ENCODE measurements around the gene ZNF672. TPM values are rescaled to one million over a fixed set of nuclear protein-coding genes. Genes with fewer than 3 reads are reported as not detected.
"Not testable (repeated sequence)": the region's sequence is repeated elsewhere in the genome, so short reads cannot be mapped to it uniquely, and the experiment has no call there.

Gene ZNF672
- total RNA-seq, 1 experiment from 2014 or later, result 36.0 TPM

DNA sequence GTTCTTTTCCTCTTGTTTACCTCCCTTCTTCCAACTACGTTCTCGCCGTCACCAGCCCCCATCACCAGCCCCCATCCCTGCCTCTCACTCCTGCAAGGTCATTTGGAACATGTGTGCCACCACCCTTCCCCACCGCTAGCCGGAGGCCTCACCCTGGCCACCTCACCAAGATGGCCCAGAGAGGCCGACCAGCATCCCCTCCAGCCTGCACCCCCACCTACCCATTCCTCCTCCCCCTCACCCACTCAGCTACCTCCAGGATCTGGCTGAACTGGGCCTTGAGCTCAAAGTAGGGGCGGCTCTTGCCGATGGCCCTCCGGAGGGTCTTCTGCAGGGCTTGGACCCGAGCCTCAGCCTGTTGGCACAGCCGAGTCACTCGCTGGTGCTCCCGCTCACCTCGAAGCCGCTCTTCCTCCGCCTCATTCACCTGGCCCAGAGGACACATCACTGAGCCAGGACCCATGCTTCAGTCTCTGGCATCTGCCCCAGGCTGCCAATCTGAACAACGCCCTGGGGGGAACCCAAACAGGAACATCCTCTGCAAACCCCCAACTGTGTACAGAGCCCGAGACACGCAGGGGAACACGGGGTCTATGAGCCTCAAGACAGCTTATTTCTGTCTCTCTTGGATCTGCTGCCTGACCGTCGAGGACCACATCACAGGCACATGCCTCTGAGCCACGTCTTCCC lies 25.1 kb upstream of the ZNF672 start:
- DNase-seq (ENCODE audit: low spot score), result no peak

DNA sequence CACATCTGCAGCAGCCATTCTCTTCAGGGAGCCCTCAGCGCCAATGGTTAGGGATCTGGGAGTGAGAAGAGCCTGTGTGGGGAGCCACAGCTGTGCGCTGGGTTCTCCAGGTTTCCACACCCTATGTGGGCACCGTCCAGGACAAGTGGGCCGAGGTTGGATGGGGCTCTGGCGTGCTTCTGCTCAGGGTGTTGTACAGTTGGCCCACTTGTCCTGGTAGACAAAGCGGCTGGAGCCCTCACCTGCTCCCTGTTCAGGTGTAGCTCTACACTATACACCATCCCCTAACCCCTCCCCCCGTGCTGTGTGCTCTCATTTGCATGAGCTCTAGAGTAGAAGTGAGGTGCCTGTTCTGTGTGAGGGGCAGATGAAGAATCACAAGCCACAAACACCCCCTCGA lies 24.5 kb upstream of the ZNF672 start:
- no peak for DNase-seq (ENCODE audit: low spot score)

DNA sequence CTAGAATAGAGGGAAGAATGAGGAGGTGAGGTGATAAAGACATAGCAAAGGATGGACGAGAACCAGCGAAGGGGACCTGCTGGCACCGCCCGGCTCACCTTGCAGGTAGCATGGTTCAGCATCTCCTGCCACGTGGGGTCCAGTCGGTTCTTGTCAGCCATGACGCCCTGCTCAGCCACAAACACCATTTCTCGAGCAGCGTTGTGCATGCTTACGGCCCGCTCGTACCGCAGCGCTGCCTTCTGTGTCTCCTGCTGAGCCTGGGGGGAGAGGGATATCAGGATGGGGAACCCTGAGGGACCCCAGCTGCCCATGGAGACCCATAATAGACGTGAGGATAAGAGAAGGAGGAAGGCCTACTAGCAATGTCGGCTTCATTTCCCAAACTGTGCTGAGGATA lies 23.7 kb upstream of the ZNF672 start:
- no peak for DNase-seq (ENCODE audit: low spot score)

DNA sequence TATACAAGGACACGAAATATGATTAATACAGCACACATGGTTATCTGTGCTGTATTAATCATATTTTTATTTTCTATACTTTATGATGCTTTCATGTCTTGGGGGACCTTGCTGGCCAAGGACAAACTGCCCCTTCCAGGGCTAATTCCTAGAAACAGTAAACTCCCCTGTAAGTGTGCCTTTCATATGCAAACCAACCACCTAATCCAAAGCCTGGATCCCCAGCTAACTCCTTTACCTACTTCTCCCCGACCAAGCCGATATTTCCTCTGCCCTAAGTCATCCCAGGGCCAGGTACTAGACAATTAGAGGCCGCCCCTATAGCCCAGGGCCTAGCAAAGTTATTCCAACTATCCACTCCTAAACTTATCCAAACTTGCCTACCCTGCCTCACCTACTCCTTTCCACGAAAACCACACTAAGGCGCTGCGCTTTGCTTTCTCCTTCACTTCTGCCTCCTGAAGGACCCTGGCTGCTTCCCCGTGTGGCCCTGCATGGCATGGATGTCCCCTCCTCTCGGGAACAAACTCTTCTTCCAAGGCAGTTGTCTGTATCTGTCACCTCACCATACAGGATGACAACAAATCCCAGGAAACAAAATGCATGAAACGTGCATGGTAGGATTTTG lies 22.5 kb upstream of the ZNF672 start:
- DNase-seq (ENCODE audit: low spot score), result no peak

DNA sequence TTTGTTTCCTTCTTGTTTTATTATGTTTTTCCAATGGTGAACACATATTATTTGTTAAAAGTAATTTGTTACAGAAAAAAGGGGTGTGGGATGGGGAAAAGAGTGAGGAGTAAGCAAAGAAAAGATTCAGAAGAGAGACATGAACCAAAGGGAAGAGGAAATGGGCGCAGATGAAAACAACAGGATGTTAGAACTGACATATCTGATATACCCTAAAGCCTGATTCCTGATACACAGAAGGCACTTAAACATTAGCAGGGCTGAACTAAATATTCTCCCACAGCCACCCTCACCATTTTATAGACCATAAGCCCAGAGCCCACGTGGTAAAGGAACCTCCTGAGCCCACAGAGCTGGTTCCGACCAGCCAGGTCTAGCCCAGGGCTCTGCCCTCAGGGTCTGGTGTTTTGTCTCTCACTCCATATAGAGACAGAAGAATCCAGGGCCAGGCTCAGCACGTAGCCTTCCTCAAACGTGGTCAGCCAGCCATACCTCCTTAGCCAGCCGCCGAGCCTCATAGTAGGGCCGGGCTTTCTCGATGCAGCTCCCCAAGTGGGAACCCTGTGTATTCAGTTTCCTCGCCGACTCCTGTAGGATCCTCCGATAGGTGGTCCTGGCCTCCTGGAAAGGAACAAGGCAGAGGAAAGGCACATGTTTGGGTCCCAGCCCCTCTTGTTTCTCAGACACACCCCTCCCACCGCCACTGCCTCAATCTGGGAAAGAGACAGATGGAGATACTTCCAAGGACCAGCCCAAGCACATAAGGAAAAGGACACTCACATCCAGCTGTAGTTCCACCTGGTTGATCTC lies 21.8 kb upstream of the ZNF672 start:
- DNase-seq (ENCODE audit: low spot score), result no peak

DNA sequence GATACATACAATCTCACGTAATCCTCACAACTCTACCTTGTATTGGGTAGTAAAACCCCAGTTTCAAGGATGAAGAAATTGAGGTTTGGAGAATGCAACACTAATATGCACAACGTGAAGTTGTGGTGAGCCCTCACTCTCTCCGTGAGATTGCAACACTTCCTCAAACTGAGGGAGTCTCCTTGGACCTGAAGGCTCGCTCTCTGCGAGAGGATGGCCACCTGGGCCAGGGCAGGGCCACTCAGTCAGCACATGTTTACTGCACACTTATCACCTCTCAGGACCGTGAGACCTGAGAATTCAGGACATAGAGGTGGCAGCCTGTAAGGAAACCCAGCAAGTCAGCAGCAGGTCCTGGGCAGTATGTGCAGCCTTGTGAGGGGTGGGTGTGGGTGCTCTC lies 21.0 kb upstream of the ZNF672 start:
- no peak for DNase-seq (ENCODE audit: low spot score)

DNA sequence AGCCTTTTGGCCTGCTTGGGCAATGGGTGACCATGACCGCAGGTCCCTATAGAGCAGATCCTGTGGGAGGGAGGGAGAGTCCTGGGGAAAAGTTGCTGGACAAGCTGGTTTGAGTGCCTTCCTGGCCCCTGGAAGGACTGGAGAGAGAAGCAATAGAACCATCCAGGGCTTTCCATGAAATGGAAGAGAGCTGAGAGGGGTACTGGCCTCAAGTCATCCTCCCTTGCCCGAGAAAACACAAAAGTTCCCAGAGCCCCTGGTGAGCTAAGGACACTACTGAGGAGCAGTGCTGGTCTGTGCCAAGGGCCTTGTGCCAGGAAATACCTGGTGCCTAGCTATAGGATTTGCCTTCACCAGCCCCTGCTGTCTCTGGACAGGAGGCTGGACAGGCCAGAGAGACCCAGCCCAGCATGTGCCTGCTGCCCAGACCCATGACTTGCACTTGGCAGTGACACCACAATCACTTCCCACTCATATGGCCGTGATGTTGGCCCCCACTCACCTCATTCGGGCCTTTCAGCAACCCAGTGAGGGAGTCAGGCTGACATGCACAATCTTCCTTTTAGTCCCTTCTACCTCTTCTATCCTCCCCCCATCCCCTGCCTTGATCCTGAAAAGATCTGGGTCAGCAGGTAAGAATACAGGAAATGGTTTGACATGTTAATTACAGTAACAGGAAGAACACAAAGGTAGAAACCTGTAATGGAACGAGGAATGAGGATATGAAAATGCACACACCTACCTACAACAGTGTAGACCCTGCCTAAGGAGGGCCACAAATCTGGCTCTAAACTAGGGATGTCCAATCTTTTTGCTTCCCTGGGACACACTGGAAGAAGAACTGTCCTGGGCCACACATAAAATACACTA lies 19.3 kb upstream of the ZNF672 start:
- DNase-seq (ENCODE audit: low spot score), result no peak

DNA sequence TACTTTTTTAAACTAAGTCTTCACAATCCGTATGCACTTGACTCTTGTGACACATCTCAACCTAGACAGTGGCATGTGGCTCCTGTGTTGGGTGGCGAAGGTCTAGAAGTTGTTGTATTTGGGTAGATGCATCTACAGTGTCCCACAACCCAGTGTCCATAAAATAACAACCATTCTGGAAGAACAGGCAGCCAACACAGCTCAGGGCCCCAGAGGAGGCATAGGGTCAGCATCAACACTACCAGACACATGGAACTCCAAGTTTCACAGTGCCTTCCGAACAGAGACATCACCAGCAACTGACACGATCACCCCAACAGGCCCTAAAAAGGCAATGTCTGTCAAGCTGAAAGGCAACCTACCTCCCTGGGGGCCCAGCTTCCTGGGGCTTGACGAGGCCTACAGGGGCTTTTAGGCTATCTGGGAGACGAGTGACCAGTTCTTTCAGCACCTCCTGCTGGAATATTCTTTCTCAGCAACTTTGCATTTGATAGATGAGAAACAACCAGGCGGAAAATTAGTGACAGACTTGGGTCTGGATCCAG lies 17.9 kb upstream of the ZNF672 start:
- DNase-seq (ENCODE audit: low spot score), result no peak

DNA sequence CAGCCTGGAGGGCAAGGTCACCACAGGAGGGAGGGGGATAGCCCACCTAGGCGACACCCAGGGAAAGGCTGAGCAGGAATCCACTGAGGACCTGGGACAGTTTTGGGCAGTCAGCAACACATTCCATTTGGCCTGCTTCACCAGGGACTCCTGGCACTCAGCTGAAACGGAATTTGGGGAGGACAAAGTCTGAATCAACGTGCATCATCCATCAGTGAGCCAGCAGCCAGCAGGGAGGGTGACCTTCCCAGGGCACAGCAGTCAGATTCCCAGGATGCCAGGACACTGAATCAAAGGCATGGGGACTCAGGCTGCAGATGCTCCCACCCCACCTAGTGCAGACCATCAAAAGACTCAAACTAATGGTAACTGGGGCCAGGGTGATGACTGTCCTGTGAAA lies 16.9 kb upstream of the ZNF672 start:
- DNase-seq (ENCODE audit: low spot score), result no peak

DNA sequence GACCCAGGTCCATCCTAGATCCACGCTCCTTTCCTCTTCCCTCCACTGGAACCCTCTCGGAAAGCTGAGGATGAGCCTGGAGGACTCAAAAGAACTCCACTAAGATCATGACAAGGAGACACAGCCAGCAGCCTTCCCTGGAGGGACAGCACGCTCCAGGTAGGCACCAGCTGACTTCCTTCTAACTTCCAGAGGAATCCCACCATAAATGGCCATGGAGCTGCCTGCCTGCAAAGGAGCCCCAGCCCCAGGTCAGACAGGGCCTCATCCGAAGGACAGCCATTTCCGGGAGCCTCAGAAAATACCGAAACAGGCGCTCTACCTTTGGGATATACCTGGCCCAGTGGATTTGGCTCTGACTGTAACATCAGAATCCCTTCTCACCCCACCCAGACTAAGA lies 16.4 kb upstream of the ZNF672 start:
- DNase-seq (ENCODE audit: low spot score), result no peak

DNA sequence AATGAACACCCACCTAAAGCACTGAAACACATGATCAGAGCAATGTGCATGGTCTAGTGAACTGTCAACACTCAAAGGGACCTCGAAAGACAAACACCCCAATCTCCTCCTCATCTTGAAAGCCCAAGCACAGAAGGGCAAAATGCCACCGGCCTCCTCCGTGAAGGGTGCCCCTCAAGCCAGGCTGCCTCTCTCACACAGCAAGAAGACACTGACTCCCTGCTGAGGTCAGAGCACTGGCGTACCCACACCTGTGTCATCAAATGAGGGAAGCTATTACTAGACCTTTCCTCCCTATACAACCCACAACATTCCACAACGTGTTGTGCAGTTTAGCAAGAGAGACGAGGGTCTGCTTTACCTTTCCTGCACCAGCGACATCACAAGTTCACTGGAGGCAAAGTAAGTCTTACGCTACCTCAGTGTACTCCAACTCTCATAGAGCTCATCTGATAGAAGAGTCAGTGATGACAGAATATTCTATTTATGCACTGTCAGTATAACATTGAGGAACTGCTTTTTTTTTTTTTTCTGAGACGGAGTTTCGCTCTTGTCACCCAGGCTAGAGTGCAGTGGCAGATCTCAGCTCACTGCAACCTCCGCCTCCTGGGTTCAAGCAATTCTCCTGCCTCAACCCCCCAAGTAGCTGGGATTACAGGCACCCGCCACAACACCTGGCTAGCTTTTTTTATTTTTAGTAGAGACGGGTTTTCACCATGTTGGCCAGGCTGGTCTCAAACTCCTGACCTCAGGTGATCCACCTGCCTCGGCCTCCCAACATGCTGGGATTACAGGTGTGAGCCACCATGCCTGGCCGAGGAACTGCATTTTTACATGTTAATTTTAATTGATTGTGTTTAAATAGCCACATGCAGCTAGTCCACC lies 15.6 kb upstream of the ZNF672 start:
- DNase-seq (ENCODE audit: low spot score), result no peak

DNA sequence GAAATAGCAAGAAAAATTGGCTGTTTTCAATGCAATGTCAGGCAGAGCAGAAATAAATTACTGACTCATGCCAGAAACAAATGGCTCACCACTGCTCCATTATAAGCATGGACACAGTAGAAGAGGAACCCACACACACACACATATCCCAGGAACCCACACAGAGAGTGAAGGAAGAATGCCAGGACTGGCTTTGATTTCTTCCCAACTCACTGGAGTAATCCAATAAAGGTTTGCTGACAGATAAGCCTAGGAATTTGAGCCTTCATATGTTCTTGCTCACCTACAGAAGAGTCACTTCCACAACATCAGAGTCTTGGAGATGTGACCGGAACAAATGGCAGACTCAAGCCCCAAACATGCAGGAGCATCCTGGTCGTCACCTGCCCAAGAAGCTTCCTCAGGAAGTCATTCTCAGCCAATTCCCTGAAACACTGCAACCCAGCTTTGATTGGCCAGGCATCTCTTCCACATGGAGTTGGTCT lies 14.5 kb upstream of the ZNF672 start:
- DNase-seq (ENCODE audit: low spot score), result no peak

DNA sequence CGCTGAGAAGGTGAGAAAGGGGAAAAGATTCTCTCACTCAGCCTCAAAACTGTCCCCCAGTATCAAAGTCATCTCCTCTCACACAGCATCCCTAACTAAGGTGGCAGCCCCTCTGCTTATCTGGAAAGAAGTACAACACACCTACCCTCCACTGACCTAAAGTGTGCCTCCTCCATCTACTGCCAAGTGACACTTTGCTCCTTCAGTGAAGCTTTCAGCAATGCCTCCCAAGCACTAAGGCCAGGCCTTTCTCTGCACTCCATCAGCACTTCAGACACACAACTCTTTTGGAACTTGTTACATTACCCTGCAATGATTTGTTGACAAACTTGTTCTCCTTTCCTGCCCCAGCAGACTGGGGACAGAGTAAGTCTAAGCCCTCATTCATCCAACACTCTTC lies 13.7 kb upstream of the ZNF672 start:
- DNase-seq (ENCODE audit: low spot score), result no peak

DNA sequence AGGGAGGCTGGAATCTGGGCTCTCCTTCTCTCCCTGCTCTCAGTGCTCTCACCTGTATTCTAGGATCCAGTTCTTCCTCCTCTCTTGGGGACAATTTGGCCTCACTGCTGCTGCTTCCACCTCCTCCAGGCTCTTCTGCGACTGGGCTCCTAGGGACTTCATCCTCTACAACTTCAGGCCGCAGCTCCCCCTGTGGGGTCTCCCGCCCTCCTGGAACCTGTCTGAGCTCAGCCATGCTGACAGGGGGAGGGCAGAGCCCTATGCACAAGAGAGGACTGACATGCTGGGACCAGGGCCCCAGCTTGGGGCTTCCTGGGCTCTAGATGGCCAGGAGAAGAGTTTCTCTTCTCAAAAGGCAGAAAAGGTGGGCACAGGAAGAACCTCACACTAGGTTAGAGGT lies 13.3 kb upstream of the ZNF672 start:
- DNase-seq (ENCODE audit: low spot score), result no peak

DNA sequence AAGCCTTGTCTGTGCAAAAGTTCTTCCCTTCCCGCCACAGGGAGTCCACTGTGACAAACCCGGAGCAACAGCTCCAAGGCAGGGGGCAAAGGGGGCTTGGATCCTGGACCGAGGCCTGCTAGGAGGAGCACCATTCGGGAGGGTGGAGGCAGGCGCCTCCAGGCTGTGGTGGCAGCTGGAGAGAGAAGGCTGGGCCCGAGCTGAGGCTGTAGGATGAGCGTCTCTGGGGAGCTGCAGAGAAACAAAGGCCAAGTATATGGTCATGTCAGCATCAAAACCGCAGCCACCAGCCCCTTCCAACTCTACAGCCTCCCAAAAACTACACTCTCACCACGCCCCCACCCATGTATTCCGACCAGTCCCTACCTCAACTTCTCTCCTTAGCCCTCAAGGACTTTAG lies 12.9 kb upstream of the ZNF672 start:
- DNase-seq (ENCODE audit: low spot score), result no peak

DNA sequence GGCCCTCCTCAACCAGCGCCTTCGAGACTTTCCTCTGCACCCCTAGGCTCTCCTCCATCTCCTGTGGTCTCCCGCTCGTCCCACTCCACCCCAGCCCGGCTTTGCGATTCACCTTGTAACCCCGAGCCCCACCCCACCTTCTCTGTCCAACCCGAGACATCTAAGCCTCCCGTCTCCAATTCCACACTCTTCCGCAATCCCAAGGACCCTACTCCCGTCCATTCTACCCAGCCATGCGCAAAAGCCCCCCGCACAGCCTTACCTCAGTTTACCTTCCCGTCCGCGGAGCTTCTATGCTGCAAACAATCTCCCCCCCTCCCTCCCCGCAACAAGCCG lies 12.5 kb upstream of the ZNF672 start:
- no peak for DNase-seq (ENCODE audit: low spot score)

DNA sequence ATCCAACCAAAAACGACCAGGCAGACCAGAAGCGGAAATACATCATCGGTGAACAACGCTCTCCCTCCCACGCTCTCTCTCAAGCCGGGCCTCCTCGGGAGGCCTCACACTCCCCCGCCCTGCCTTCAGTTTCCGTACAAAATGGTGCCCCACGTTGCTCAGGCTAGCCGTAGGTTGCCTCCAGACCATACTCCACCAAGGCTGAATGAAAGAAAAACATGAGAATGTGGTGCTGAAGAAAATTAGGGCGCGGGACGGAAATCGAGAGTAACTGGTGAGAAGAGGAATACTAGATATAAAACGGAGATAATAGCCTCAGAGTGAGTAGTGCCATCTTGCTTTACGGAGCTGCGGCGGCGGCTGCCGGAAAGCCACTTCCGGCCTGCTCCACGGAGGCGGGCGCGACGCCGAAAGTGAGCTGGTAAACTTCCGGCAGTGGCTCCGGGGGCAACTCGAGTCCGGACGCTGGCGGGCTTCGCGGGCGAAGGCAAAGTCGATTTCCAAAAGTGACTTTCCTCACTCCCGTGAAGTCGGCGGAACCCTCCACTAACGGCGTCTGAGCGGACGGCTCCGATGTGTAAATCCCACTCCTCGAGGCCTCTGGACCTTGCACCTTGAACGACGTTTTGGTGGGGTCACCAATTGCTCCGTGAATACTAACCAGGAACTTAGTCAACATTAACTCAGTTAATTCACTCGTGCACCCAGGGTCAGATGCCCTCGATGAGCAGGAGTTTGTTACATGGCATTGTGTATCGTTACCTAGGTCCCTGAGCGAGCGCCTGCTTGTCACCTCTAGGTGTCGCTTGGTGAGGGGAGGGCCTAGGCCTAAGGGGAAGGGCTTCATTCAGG lies 11.9 kb upstream of the ZNF672 start, which contains the start of gene SH3BP5L:
Gene SH3BP5L (minus strand): TSS at position 7 of the 852 bp plus-strand sequence. CDS start 980 bp downstream, outside the sequence.
- DNase-seq (ENCODE audit: low spot score), result peak; percentile 96

DNA sequence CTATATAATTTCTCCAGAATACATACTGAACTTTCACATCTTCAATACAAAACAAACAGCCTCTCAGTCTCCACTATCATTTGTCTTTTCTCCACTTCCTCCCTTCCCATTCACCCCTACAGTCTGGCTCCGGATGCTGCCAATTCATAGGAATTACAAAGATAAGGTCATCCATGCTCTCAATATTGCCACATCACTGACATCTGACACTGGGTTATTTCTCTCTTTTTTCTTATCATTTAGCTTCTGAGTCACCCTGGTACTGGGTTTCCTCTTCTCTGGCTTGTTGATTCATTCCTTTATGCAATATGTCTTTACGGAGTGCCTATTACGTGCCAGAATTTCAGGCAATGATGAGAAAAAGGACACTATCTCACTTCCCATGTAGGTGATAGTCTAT lies 9.2 kb upstream of the ZNF672 start:
- no peak for DNase-seq (ENCODE audit: low spot score)

DNA sequence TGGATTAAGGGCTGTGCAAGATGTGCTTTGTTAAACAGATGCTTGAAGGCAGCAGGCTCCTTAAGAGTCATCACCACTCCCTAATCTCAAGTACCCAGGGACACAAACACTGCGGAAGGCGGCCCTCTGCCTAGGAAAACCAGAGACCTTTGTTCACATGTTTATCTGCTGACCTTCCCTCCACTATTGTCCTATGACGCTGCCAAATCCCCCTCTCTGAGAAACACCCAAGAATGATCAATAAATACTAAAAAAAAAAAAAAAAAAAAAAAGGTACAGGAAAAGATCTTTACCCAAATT lies 7.4 kb upstream of the ZNF672 start:
- DNase-seq (ENCODE audit: low spot score), result not testable (repeated sequence)

DNA sequence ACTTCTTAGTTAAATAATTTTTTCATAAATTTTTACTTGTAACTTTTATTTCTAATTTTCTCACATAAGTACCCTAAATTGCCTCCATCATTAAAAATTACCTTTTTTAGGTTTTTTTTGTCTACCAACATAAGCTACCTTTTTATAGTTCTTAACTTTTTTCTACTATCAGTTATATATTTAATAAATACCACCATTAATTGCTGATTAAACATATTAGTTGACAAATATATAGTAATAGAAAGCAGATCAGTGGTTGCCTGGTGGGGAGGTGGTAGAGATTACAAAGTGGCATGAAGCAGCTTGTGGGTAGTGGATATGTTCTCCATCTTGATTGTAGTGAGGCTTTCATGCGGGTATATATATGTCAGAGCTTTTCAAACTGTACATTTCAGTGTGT lies 6.2 kb upstream of the ZNF672 start:
- no peak for DNase-seq (ENCODE audit: low spot score)
